HG03460 (cell line): ENCODE data around the gene NDUFAF2.
A peak's percentile ranks its signal among the peaks of the same experiment; 100 is the strongest.
"Not testable (repeated sequence)": the region's sequence is repeated elsewhere in the genome, so short reads cannot be mapped to it uniquely, and the experiment has no call there.

ENCODE experiments used
- ATAC-seq: cut with Tn5 transposase; IDR thresholded peaks from one replicate; pipeline ENCODE4 v1.9.1; 2021; ENCODE audit not compliant: unreplicated experiment

Gene NDUFAF2

GRCh38 chr5:60944904-60945812 lies at the start of gene NDUFAF2, which contains the start of gene ERCC8:
Gene NDUFAF2 (plus strand): TSS chr5:60945205. CDS start chr5:60945256, 51 bp downstream.
Gene ERCC8 (minus strand): TSS chr5:60945070. CDS start chr5:60945008, 62 bp downstream.
- peak; percentile 100 for ATAC-seq

- ATAC-seq = no peak
Measured at GRCh38 chr5:60896991-60897390, 48.0 kb upstream of the NDUFAF2 start.

GRCh38 chr5:60903356-60903755 lies 41.6 kb upstream of the NDUFAF2 start:
- ATAC-seq = no peak

GRCh38 chr5:60916646-60917045 lies 28.4 kb upstream of the NDUFAF2 start:
- no peak for ATAC-seq

GRCh38 chr5:60918466-60918865 lies 26.5 kb upstream of the NDUFAF2 start:
- ATAC-seq = no peak

- ATAC-seq = no peak
Measured at GRCh38 chr5:60927450-60927849, 17.6 kb upstream of the NDUFAF2 start.

GRCh38 chr5:60929024-60929423 lies 16.0 kb upstream of the NDUFAF2 start:
- no peak for ATAC-seq

- no peak for ATAC-seq
Measured at GRCh38 chr5:60943624-60944023, 1.4 kb upstream of the NDUFAF2 start.

GRCh38 chr5:60945813-60946187 lies 795 bp downstream of the NDUFAF2 start:
- ATAC-seq = peak; percentile 21

GRCh38 chr5:60948738-60949137 lies 3.7 kb downstream of the NDUFAF2 start:
- ATAC-seq = no peak

GRCh38 chr5:60955239-60955638 lies 10.2 kb downstream of the NDUFAF2 start:
- ATAC-seq = no peak

- no peak for ATAC-seq
Measured at GRCh38 chr5:60958088-60958487, 13.1 kb downstream of the NDUFAF2 start.

GRCh38 chr5:60958712-60959111 lies 13.7 kb downstream of the NDUFAF2 start:
- ATAC-seq = no peak

GRCh38 chr5:60959156-60959555 lies 14.2 kb downstream of the NDUFAF2 start:
- no peak for ATAC-seq

- no peak for ATAC-seq
Measured at GRCh38 chr5:60960591-60960990, 15.6 kb downstream of the NDUFAF2 start.

- no peak for ATAC-seq
Measured at GRCh38 chr5:60961685-60962084, 16.7 kb downstream of the NDUFAF2 start.

- no peak for ATAC-seq
Measured at GRCh38 chr5:60972231-60972630, 27.2 kb downstream of the NDUFAF2 start.

- ATAC-seq = no peak
Measured at GRCh38 chr5:60977956-60978737, 33.1 kb downstream of the NDUFAF2 start.

- ATAC-seq = no peak
Measured at GRCh38 chr5:60978968-60979367, 34.0 kb downstream of the NDUFAF2 start.

GRCh38 chr5:60980511-60980910 lies 35.5 kb downstream of the NDUFAF2 start:
- ATAC-seq = no peak

- ATAC-seq = not testable (repeated sequence)
Measured at GRCh38 chr5:60982127-60982526, 37.1 kb downstream of the NDUFAF2 start.

GRCh38 chr5:60989790-60990189 lies 44.8 kb downstream of the NDUFAF2 start:
- no peak for ATAC-seq
